ENCODE measurements around the gene SEMA5A. TPM values are rescaled to one million over a fixed set of nuclear protein-coding genes. Genes with fewer than 3 reads are reported as not detected.

The SEMA5A gene
- total RNA-seq, 1 donor from 2014 or later = 189 TPM

DNA sequence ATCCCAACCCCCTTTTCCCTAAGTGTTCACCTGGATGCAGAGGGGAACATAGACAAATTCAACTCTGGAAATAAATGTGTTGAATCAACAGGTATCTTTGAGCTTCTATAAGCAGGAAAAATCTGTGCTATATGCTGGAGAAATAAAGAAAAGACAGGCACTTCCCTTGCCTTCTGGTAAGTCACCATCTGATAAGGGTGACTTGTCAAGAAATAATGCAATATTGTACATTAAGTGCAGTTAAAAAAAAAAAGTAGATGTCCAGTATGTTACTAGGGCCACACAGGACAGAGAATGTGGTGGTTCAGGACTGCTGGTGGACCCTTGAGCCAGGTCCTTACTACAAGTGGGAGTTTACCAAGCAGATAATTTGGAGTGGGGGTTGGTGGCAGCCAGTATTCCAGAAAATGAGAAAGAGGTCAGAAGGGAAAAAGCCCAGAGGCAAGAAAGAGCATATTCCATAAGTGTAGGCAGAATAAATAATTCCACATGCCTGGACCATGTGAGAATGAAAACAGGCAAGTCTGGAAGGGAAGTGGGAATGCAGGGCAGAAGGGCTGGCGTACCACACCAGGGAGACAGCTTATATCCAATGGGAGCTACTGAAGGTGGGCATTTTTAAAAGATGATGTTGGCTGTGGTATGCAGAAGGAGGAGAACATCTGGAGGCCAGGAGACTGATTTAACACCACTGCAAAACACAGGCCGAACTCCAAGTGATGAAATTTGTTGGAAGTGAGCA lies 209.9 kb downstream of the SEMA5A start:
- DNase-seq (ENCODE audit: extremely low spot score, unreplicated experiment) = no peak
- Mint-ChIP-seq H3K9me3 (ENCODE audit: unreplicated experiment) (peaks cover 3% of the 10 kb centered on the region), H3K4me3 (ENCODE audit: unreplicated experiment) (no peak overlapping the region), H3K36me3 (ENCODE audit: unreplicated experiment) (peaks cover 30% of the 10 kb centered on the region), H3K27ac (ENCODE audit: unreplicated experiment) (peak overlapping the region; percentile 75), H3K27me3 (ENCODE audit: unreplicated experiment) (no peaks in the 10 kb centered on the region), H3K4me1 (ENCODE audit: unreplicated experiment) (peaks cover 72% of the 10 kb centered on the region)
- no peak for TF ChIP-seq CTCF (IDR thresholded peaks at IDR 0.05)

DNA sequence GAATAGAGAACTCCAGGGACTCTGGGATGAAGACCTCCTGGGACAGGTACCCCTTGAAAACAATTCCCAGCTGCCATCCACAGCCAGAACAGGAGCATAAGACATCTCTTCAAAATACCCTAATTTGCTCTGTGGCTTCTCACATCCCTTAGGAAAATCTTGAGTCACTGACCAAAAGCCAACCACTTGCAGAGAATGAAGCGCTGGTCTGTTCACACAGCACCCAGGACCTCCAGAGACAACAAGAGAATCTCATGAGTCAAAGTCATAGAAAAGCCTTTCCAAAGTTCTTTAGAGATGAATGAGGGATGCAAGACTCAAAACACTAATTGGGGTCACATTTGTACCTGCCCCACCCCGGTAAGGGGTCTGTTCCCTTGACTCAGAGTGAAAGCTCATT lies 210.6 kb downstream of the SEMA5A start:
- Mint-ChIP-seq H3K27ac (ENCODE audit: unreplicated experiment) (peak overlapping the region; percentile 29), H3K36me3 (ENCODE audit: unreplicated experiment) (peaks cover 31% of the 10 kb centered on the region), H3K9me3 (ENCODE audit: unreplicated experiment) (peaks cover 3% of the 10 kb centered on the region), H3K27me3 (ENCODE audit: unreplicated experiment) (no peaks in the 10 kb centered on the region), H3K4me1 (ENCODE audit: unreplicated experiment) (peaks cover 76% of the 10 kb centered on the region), H3K4me3 (ENCODE audit: unreplicated experiment) (no peak overlapping the region)
- TF ChIP-seq CTCF (IDR thresholded peaks at IDR 0.05) = no peak
- no peak for DNase-seq (ENCODE audit: extremely low spot score, unreplicated experiment)

- no peak for DNase-seq (ENCODE audit: extremely low spot score, unreplicated experiment)
- H3K27me3 Mint-ChIP-seq (ENCODE audit: unreplicated experiment) = no peaks in the 10 kb centered on the region
- H3K27ac Mint-ChIP-seq (ENCODE audit: unreplicated experiment) = no peak overlapping the region
- TF ChIP-seq CTCF (IDR thresholded peaks at IDR 0.05) = no peak
- no peak overlapping the region for H3K4me3 Mint-ChIP-seq (ENCODE audit: unreplicated experiment)
- peaks cover 30% of the 10 kb centered on the region for H3K36me3 Mint-ChIP-seq (ENCODE audit: unreplicated experiment)
- H3K4me1 Mint-ChIP-seq (ENCODE audit: unreplicated experiment) = peaks cover 52% of the 10 kb centered on the region
- H3K9me3 Mint-ChIP-seq (ENCODE audit: unreplicated experiment) = no peaks in the 10 kb centered on the region
Measured at GRCh38 chr5:9332026-9332425, 213.8 kb downstream of the SEMA5A start.

DNA sequence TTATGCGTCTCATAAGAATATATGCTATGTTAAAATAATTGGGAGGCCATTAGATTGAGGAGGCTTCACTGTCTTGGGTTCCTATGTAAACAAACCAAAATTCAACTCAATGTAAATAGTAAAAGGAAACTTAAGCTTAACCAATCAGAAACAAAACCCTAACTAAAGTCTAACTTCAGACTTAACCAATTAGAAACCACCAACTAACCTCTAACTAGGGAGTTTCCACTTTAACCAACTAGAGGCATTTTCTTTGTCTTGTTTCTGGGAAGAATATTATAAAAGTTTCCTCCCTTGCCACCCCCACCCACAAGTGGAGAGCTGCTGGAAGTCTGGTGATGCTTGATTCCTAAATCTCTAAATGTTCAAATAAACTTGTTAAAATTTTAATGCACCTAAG lies 214.5 kb downstream of the SEMA5A start:
- H3K36me3 Mint-ChIP-seq (ENCODE audit: unreplicated experiment) = peaks cover 29% of the 10 kb centered on the region
- no peak for TF ChIP-seq CTCF (IDR thresholded peaks at IDR 0.05)
- no peaks in the 10 kb centered on the region for H3K27me3 Mint-ChIP-seq (ENCODE audit: unreplicated experiment)
- H3K9me3 Mint-ChIP-seq (ENCODE audit: unreplicated experiment) = no peaks in the 10 kb centered on the region
- no peak for DNase-seq (ENCODE audit: extremely low spot score, unreplicated experiment)
- H3K4me1 Mint-ChIP-seq (ENCODE audit: unreplicated experiment) = peaks cover 47% of the 10 kb centered on the region
- H3K4me3 Mint-ChIP-seq (ENCODE audit: unreplicated experiment) = no peak overlapping the region
- H3K27ac Mint-ChIP-seq (ENCODE audit: unreplicated experiment) = peak overlapping the region; percentile 23

- H3K36me3 Mint-ChIP-seq (ENCODE audit: unreplicated experiment) = peaks cover 18% of the 10 kb centered on the region
- no peak for TF ChIP-seq CTCF (IDR thresholded peaks at IDR 0.05)
Measured at GRCh38 chr5:9329125-9329524, 216.8 kb downstream of the SEMA5A start.

More at GRCh38 chr5:9329125-9329524, 216.8 kb downstream of the SEMA5A start:
- DNase-seq (ENCODE audit: extremely low spot score, unreplicated experiment) = no peak
- Mint-ChIP-seq H3K27ac (ENCODE audit: unreplicated experiment) (no peak overlapping the region), H3K9me3 (ENCODE audit: unreplicated experiment) (no peaks in the 10 kb centered on the region), H3K4me1 (ENCODE audit: unreplicated experiment) (peaks cover 41% of the 10 kb centered on the region), H3K27me3 (ENCODE audit: unreplicated experiment) (no peaks in the 10 kb centered on the region), H3K4me3 (ENCODE audit: unreplicated experiment) (no peak overlapping the region)
